NCI-H1436 treated with DMSO at 0.1 percent for 48 hours (cell line): ENCODE measurements around the gene SLC9A9.

Experiments used
- DNase-seq: peaks from one replicate; lab custom pipeline; 2025; lab: John Stamatoyannopoulos, UW

The SLC9A9 gene

DNA sequence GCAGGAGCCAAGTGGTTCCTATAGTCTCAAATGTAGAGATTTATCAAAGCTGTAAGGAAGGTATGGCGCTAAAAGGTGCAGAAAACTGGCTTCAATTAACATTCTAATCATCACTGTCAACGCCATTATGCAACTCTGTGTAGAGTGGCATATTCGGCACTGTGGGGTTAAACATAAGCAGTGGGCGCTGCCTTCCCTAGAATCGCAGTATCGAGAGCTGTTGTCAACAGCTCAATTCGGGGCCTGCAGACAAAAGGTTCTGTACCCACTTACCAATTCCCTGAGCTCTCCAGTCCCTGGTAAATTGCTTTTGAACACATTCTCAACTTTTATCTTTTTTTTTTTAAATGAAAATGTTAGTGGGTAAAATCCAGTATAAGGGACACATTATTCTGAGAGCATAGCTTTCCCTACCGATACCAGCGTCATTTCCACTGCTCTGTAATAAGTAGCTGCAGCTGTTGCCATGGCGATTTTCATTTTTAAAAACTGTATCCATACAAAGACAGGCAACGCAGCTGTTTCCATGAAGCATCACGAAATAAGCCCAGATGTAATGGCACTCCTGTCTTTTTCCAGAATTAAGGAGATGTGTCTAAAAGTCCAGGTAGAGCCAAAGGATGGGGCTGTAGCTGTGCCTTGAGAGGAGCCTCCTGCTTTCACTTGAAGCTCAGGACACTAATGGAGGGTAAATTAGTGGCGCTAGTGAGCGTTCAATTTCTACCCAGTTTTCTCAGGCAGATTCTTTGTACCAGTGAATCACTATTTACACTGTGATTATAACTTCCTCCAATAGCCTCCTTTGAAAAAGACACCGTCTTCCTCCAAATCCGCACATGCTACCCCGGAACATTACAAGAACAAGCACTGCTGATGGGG lies 250.3 kb downstream of the SLC9A9 start:
- DNase-seq, result peak; percentile 87

GRCh38 chr3:143596957-143597642 lies 251.2 kb downstream of the SLC9A9 start:
- no peak for DNase-seq

DNA sequence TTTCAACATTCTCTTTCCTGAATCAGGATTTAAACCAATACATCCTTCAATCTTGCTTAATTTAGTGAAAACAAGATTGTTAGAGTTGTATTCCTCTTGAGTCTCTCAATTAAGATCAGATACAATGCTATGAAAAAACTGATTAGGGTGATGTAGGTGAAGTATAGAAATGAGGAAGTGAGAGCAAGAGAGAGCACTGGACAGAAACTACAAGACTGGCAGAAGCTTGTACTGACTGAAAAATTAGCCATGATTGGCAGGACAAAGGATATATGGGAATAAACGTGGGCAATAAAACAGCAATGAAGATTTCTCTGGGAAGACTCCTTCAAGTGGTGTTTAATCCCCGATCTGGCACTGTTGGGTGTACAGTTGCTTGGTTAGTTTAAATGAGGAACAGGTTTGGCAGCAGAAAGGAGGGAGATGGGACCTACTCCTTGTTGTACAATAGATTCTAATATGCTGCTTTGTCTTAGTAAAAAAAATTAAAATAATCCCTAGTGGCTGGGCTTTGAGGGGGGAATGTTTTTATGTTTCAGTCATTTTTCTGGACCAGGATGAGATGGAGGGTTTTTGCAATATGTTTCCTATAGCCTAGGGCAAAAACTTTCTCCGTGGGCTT lies 252.7 kb downstream of the SLC9A9 start:
- no peak for DNase-seq

DNA sequence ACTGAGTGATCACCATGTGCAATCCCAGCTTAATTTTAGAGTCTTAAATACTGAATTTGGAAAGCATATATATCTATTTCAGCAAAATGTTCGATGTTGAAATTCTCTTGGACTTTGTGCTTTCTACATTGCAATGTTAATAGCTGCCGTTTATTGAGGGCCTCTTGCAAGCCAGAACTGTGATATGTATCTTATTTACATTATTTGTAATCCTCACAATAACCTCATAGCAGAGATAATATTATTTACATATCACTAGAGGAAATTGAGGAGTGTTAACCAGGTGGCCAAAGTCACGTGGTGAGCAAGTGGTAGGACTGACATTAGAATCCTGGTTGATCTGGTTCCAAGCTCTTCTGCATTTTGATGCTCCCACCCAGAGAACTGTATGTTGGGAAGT lies 254.1 kb downstream of the SLC9A9 start:
- DNase-seq, result no peak

DNA sequence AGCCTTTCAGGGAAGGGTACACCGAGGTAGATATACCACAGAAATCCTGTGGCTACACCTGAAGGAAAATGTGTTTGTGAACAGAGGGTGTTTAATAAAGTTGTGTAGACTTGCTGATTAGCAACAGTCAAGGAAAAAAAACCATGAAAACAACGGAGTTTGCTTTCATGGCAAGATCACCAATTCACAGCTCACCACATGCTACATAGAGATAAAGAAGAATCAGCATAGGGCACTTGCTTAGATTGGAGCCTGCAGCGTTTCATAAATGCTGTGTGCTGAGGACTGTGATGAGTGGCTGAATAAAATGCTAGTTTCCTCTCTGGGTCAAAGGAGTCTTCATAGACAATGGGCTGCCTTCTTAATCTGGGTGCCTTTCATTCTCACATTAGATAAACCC lies 257.6 kb downstream of the SLC9A9 start:
- DNase-seq, result no peak

- DNase-seq, result no peak
Observed at GRCh38 chr3:143586576-143586975, 261.7 kb downstream of the SLC9A9 start.

DNA sequence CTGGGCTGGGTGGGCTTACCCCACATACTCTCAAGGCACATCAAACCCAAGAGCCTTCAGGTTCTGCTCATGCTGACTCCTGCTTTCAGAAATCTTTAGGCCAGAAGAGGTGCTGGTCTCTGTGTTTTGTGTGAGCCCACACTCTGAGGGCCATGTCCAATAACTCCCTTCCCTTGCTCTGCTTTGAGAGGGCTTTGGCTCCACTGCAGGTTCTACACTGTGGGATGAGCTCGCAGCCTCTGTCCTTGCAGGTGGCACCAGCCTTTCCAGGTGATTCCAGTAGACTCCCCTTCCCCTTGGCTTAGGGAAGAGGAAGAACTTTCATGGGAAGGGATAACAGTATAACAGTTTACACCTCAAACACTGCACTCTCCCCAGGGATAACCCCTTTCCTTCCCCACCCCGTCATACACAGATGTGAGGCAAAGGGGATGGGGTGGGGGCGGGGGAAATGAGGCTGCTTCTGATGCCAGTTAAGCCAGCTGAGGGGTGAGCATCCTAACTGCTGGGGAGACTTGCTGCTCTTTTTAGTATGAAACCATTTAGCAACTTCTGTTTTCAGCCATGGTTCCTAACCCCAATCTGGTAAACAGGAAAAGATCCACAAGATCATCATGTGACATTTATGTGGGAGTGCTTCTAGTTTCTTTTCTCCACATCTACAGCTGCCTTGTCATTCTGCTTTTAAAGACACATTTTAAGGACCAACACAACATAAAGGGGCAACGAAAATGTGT lies 262.4 kb downstream of the SLC9A9 start:
- no peak for DNase-seq

GRCh38 chr3:143584474-143584873 lies 263.8 kb downstream of the SLC9A9 start:
- DNase-seq, result no peak

GRCh38 chr3:143581972-143582722 lies 266.1 kb downstream of the SLC9A9 start:
- DNase-seq, result no peak

GRCh38 chr3:143578810-143579435 lies 269.3 kb downstream of the SLC9A9 start:
- no peak for DNase-seq

DNA sequence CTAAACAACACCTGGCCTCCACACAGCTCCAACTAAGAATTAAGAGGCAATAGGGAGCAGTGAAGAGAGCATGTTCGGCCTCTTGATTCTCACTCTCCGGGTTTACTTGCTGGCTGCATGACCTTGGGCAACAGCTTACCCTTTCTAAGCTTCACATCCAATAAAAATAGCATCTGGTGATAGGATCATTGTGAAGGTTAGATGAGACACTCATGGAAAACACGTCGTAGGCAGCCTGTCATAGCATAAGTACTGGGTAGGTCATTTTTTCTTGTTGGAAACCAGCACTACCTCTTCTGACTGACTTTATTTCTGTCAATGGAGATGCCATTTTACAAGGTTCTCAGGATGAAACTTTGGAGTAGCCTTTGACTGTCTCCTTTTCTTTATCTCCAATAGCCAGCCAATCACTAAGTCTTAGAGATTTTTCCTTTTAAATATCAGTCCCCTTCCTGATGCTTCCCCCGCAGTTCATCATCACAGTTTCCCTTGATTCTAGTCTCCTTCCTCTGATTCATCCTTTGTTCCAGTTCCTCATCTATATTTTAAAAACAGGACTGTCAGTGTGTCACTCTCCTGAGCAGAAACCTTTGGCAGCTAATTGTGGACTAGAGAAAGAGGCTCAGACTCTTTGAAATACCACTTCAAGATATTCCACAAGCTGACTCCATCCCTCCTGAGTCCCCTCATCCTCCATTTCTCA lies 271.5 kb downstream of the SLC9A9 start:
- no peak for DNase-seq

- DNase-seq, result no peak
Observed at GRCh38 chr3:143574933-143575332, 273.3 kb downstream of the SLC9A9 start.

DNA sequence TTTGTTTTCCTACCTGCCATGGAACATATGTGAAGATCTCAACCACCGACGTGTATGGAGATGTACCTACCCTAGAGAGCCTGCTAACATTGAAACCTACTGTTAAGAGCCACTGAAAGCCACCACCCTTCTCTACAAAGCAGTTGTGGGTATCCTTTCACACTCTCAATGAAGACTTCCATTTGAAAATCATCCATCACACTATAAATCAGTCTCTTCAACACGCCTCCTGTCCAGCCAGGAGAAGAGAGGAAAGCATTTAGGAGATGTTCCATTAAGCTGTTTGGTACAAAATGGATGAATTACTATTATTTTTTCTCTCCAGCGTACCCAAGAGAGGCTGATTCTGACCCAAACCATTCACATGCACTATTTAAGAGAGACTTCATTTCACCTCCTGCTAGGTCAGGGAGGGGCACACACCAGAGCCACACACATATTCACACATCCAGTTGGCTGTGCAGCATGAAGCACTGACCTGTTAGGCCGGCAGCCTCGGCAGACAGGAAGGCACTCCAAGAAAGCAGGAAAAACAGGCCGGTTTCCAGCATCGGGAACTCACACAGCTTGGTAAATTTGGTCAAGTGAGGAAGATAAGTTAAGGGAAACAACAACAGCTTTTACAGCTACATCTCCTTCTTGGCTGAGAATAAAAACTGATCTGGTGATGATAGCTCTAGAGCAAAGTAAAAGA lies 274.5 kb downstream of the SLC9A9 start:
- DNase-seq, result no peak

DNA sequence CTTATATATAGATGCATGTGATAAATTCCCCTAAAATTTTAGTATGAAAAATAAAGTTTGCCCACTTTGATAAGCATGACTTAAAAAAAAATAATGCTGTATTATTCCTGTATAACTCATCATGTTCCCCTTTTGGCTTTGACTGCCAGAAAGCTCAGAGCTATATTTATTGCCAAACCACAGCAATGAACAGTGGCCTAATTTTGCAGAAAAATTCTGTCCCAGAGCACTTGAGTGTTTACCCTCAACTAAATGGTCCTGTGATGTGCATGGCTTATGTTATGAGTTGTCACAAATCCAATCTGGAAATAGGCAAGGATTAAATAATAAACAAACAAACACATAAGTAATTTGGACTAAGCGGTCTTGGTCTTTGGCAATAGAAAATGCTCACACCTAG lies 276.7 kb downstream of the SLC9A9 start:
- DNase-seq, result no peak

- no peak for DNase-seq
Observed at GRCh38 chr3:143567823-143568222, 280.4 kb downstream of the SLC9A9 start.

- no peak for DNase-seq
Observed at GRCh38 chr3:143565951-143566350, 282.3 kb downstream of the SLC9A9 start.

- DNase-seq, result no peak
Observed at GRCh38 chr3:143563786-143564185, 284.5 kb downstream of the SLC9A9 start.

DNA sequence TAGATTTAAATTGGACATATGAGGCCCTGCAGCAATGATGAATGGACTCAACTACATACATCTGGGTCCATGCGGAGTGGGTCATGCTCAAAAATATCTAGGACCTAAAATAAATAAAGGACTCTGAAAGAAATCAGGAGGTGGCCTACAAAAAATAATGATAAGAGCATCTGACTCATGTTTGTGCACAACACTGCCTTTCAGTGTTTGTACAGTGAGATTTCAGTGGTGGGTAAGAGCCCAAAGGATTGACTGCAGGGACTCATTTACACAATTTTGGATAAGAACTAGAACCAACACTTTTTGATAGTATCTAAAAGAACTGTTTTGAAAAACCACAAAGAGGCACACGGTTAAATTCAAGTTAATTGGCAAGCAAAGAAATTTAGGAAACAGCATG lies 285.5 kb downstream of the SLC9A9 start:
- no peak for DNase-seq

- no peak for DNase-seq
Observed at GRCh38 chr3:143559296-143559695, 289.0 kb downstream of the SLC9A9 start.

GRCh38 chr3:143552851-143553250 lies 295.4 kb downstream of the SLC9A9 start:
- DNase-seq, result no peak
